Memory B cell (primary cell): ENCODE measurements around the gene OSBPL6.
A peak's percentile ranks its signal among the peaks of the same experiment; 100 is the strongest.
"Not testable (repeated sequence)": the region's sequence is repeated elsewhere in the genome, so short reads cannot be mapped to it uniquely, and the experiment has no call there.

Source experiments
- ATAC-seq: fragments of 150-1000 bp; cut with Tn5 transposase; 2 replicates; pipeline ENCODE4 v1.10.0; 2021; ENCODE audit warnings: low read depth, mild to moderate bottlenecking, moderate library complexity
- DNase-seq, 2 donors: peaks; one replicate each; pipeline ENCODE4 v3.0.0; 2022; ENCODE audit warnings: low spot score in 2 of 2
- H3K27ac Mint-ChIP-seq: one replicate; pipeline ENCODE4 v1.8.0; 2022; ENCODE audit warnings: mild to moderate bottlenecking, moderate library complexity, mixed read lengths
- H3K27me3 Mint-ChIP-seq: one replicate; pipeline ENCODE4 v1.8.0; 2022; ENCODE audit warnings: mixed read lengths
- H3K36me3 Mint-ChIP-seq: one replicate; pipeline ENCODE4 v1.8.0; 2022; ENCODE audit warnings: mild to moderate bottlenecking, mixed read lengths
- H3K4me1 Mint-ChIP-seq: one replicate; pipeline ENCODE4 v1.8.0; 2022; ENCODE audit warnings: mixed read lengths
- H3K4me3 Mint-ChIP-seq: one replicate; pipeline ENCODE4 v1.8.0; 2022; ENCODE audit warnings: mild to moderate bottlenecking, moderate library complexity, mixed read lengths
- H3K9me3 Mint-ChIP-seq: one replicate; pipeline ENCODE4 v1.8.0; 2022; ENCODE audit warnings: mixed read lengths

OSBPL6 gene

DNA sequence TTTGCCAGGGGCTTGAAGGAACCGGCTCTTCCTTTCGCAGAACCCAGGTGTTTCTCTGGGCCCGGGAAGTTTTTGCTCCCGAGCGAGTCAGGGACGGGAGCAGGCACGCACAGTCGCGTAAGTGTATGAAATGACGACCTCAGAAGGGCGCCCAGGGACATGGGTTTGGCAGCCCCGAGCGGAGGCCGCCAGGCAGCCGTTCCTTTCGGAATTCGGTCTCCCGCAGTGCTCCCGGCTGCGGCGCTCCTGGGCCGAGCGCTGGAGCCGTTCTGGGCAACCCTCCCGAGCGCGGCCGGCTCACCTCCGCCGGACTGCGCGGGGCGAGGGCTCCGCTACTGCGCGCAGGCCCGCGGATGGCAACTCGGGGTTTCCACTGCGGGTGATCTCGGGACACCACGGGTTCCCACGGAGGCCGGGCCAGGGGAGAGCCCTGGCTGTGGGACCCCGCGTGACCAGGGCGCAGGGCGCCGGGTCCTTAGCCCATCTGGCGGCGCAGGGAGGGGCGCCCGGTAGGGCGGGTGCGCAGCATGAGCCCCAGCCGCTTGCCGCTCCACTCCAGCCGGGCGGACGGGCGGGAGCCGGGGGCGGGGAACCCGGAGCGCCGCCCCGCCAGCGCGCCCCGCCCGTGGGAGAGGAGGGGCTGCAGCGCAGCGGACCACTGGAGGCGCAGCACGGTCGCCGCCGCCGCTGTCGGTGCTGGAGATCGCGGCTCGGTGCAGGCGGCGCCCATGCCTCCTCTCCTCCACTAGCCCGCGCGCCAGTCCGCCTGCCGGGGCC, at the start of gene OSBPL6:
TSS of gene OSBPL6 (plus strand) at position 690 of the 777 bp plus-strand sequence. CDS start 111,673 bp downstream, outside the sequence.
- Mint-ChIP-seq H3K36me3 (no peaks in the 10 kb centered on the region), H3K27ac (no peak within 1 kb of the TSS), H3K4me1 (peaks cover 12% of the 10 kb centered on the region), H3K4me3 (peak within 1 kb of the TSS; percentile 70), H3K9me3 (no peaks in the 10 kb centered on the region), H3K27me3 (peaks cover 17% of the 10 kb centered on the region)
- DNase-seq (peak; percentile 35 to 37), ATAC-seq (peak; percentile 86)

DNA sequence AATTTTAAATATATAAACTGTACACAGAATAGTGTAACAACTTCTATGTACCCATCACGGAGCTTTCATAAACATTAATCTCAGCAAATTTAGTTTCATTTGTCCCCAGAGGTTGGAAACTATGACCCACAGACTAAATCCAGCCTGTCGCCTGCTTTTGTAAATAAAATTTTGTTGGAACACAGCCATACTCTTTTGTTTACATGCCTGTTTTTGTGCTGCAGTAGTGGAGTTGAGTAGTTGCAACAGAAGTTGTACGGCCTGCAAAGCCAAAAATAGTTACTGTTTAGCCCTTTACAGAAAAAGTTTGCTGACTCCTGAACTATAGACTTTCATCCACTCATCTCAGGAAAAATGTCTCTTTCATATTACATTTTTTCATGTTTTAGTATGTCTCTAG, 42.3 kb upstream of the OSBPL6 start:
- no peak for ATAC-seq

DNA sequence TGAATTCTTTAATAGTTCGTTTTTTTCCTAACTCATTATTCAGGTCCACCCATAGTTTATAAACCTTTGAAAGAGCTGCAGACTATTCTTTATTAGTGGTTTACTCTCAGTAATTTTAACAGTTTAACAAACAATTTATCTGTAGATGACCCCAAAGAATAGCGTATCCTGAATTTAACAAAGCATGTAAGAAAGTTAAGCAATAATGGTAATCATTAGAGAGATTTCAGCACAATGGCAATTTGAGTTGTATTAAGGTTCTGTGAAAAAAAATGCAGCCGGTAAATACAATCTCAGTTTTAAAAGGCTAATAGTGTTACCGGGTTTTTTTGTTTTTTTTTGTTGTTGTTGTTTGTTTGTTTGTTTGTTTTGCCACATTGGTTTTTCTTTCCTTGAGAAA, 41.8 kb upstream of the OSBPL6 start:
- Mint-ChIP-seq H3K27me3 (peaks cover 14% of the 10 kb centered on the region), H3K4me3 (no peak overlapping the region), H3K36me3 (no peaks in the 10 kb centered on the region), H3K4me1 (no peaks in the 10 kb centered on the region), H3K9me3 (no peaks in the 10 kb centered on the region), H3K27ac (no peak overlapping the region)
- ATAC-seq: no peak
- no peak for DNase-seq

More for the DNA sequence above, 42.3 kb upstream of the OSBPL6 start:
- Mint-ChIP-seq H3K36me3 (no peaks in the 10 kb centered on the region), H3K4me1 (no peaks in the 10 kb centered on the region), H3K27me3 (peaks cover 14% of the 10 kb centered on the region), H3K27ac (no peak overlapping the region), H3K9me3 (no peaks in the 10 kb centered on the region), H3K4me3 (no peak overlapping the region)
- no peak for DNase-seq

DNA sequence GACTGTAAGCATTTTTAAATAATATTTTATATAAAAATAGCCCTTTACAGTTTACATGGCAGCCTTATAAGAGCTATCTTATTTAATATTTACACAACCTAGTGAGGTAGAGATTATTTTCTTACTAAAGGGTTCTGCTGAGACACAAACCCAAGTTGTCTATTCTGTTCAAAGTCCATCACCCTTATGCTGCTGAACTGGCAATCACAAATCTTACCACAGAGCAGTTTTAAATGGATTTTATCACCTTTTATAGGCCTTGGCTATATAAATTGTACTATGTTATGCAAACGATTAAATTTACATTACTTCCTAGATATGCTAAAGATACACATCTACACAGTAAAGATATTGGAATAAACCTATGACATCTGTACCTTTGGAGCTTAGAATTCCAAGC, 41.3 kb upstream of the OSBPL6 start:
- H3K4me3 Mint-ChIP-seq: no peak overlapping the region
- no peaks in the 10 kb centered on the region for H3K4me1 Mint-ChIP-seq
- no peaks in the 10 kb centered on the region for H3K36me3 Mint-ChIP-seq
- ATAC-seq (no peak), DNase-seq (no peak)
- no peaks in the 10 kb centered on the region for H3K9me3 Mint-ChIP-seq
- H3K27me3 Mint-ChIP-seq: peaks cover 14% of the 10 kb centered on the region
- no peak overlapping the region for H3K27ac Mint-ChIP-seq

DNA sequence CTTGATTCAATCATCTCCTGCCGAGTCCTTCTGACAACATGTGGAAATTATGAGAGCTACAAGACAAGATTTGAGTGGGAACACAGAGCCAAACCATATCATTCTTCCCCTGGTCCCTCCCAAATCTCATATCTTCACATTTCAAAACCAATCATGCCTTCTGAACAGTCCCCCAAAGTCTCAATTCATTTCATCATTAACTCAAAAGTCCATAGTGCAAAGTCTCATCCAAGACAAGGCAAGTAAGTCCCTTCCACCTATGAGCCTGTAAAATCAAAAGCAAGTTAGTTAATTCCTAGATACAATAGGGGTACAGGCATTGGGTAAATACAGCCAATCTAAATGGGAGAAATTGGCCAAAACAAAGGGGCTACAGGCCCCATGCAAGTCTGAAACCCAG, 40.4 kb upstream of the OSBPL6 start:
- peaks cover 17% of the 10 kb centered on the region for H3K27me3 Mint-ChIP-seq
- not testable (repeated sequence) for ATAC-seq, H3K36me3 Mint-ChIP-seq, H3K9me3 Mint-ChIP-seq, H3K4me3 Mint-ChIP-seq, DNase-seq, H3K4me1 Mint-ChIP-seq, H3K27ac Mint-ChIP-seq

DNA sequence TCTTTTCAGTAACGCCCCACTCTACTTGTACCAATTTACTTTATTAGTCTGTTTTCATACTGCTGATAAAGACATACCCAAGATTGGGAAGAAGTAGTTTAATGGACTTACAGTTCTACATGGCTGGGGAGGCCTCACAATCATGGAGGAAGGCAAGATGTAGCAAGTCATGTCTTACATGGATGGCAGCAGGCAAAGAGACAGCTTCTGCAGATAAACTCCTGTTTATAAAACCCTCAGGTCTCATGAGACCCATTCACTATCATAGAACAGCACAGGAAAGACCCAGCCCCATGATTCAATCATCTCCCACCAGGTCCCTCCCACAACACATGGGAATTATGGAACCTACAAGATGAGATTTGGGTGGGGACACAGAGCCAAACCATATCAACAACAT, 38.8 kb upstream of the OSBPL6 start:
- no peaks in the 10 kb centered on the region for H3K36me3 Mint-ChIP-seq
- DNase-seq (no peak), ATAC-seq (no peak)
- H3K27ac Mint-ChIP-seq: no peak overlapping the region
- H3K9me3 Mint-ChIP-seq: no peaks in the 10 kb centered on the region
- H3K4me3 Mint-ChIP-seq: no peak overlapping the region
- no peaks in the 10 kb centered on the region for H3K4me1 Mint-ChIP-seq
- peaks cover 11% of the 10 kb centered on the region for H3K27me3 Mint-ChIP-seq

DNA sequence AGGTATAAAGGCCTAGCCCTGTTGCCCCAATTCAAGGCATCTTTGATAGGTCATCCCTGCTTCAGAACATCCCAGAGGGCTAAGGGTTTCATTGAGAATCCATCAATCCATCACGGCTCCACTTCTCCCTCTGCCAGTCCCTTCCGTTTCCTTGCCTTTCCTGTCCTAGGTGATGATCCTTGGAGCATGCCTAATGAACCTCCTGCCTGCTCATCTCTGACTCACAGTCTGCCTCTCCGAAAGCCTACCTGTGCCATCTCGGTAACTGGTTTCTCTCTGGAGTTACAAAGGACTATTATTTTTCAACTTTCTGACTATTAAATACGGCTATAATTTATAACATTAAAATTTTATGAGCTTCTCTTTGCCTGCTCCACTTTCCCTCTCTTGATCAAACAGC, 36.7 kb upstream of the OSBPL6 start:
- Mint-ChIP-seq H3K4me1 (no peaks in the 10 kb centered on the region), H3K9me3 (no peaks in the 10 kb centered on the region), H3K27ac (no peak overlapping the region), H3K4me3 (no peak overlapping the region), H3K27me3 (peaks cover 11% of the 10 kb centered on the region), H3K36me3 (no peaks in the 10 kb centered on the region)
- ATAC-seq: no peak
- DNase-seq: no peak

DNA sequence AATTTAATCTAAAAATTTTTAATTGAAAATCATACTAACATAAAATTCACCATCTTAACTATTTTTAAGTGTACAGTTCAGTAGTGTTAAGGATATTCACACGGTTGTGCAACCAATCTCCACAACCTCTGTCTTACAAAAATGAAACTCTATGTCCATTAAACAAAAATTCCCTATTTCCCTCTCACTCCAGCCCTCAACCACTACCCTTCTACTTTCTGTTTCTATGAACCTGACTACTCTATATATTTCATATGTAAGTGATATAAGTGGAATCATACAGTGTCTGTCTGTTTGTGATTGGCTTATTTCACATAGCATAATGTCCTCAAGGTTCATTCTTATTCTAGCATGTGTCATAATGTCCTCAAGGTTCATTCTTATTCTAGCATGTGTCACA, 34.3 kb upstream of the OSBPL6 start:
- no peak overlapping the region for H3K4me3 Mint-ChIP-seq
- DNase-seq (no peak), ATAC-seq (no peak)
- peaks cover 9% of the 10 kb centered on the region for H3K27me3 Mint-ChIP-seq
- H3K36me3 Mint-ChIP-seq: no peaks in the 10 kb centered on the region
- H3K4me1 Mint-ChIP-seq: peaks cover 3% of the 10 kb centered on the region
- no peaks in the 10 kb centered on the region for H3K9me3 Mint-ChIP-seq
- no peak overlapping the region for H3K27ac Mint-ChIP-seq

DNA sequence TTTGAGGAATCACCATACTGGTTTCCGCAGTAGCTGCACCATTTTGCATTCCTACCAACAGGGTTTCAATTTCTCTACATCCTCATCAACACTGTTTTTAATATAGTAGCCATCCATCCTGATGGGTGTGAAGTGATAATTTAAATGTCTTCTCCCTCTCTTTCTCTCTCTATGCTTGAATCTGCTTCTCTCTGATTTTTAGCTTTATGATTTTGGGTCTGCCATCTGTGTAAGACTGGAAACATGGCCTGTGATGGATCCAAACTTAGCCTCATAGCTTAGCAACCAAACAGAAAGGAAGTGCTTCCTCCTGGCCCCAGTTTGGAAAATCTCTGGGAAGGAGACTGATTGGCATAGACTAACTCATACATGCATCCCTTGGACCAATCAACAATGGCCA, 33.7 kb upstream of the OSBPL6 start:
- DNase-seq (no peak), ATAC-seq (no peak)
- no peak overlapping the region for H3K4me3 Mint-ChIP-seq
- no peak overlapping the region for H3K27ac Mint-ChIP-seq
- peaks cover 3% of the 10 kb centered on the region for H3K4me1 Mint-ChIP-seq
- peaks cover 9% of the 10 kb centered on the region for H3K27me3 Mint-ChIP-seq
- no peaks in the 10 kb centered on the region for H3K36me3 Mint-ChIP-seq
- H3K9me3 Mint-ChIP-seq: no peaks in the 10 kb centered on the region

DNA sequence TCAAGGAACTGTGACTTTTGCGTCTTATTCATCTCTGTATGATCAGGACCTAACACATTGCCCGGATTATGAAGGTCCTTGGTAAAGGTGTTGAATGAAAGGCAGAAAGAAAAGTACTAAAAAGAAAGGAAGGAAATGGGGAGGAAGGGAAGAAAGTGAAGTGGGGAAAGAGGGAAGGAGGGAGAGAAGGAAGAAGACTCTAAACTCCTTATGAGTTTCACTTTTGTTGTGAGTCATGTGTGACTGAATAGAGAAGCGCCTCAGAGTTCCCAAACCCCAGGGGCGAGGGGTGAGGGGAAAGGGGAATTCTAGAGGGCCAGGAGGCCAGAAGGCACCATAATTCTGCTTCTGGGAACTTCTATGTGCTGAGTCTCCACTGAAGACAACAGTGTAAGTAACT, 30.9 kb upstream of the OSBPL6 start:
- H3K9me3 Mint-ChIP-seq: no peaks in the 10 kb centered on the region
- ATAC-seq (no peak), DNase-seq (no peak)
- peaks cover 3% of the 10 kb centered on the region for H3K4me1 Mint-ChIP-seq
- no peak overlapping the region for H3K4me3 Mint-ChIP-seq
- peaks cover 6% of the 10 kb centered on the region for H3K27me3 Mint-ChIP-seq
- no peaks in the 10 kb centered on the region for H3K36me3 Mint-ChIP-seq
- no peak overlapping the region for H3K27ac Mint-ChIP-seq

DNA sequence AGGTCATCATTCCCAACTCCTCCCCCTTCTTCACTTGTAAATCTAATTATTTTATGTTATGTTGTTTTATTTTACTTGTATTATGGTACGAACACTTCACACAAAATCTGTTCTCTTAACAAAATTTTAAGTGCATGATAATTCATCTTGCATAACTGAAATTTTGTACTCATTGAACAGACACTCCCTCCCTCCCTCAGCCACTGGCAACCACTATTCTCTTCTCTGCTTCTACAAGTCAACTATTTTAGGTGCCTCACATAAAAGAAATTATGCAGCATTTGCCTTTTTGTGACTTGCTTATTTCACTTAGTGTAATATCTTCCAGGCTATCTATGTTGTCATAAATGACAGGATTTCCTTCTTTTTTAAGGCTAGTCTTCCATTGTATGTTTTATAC, 30.4 kb upstream of the OSBPL6 start:
- H3K9me3 Mint-ChIP-seq: no peaks in the 10 kb centered on the region
- H3K27me3 Mint-ChIP-seq: peaks cover 6% of the 10 kb centered on the region
- no peak for ATAC-seq
- H3K4me1 Mint-ChIP-seq: peaks cover 3% of the 10 kb centered on the region
- no peak overlapping the region for H3K27ac Mint-ChIP-seq
- H3K36me3 Mint-ChIP-seq: no peaks in the 10 kb centered on the region
- no peak overlapping the region for H3K4me3 Mint-ChIP-seq
- DNase-seq: no peak

DNA sequence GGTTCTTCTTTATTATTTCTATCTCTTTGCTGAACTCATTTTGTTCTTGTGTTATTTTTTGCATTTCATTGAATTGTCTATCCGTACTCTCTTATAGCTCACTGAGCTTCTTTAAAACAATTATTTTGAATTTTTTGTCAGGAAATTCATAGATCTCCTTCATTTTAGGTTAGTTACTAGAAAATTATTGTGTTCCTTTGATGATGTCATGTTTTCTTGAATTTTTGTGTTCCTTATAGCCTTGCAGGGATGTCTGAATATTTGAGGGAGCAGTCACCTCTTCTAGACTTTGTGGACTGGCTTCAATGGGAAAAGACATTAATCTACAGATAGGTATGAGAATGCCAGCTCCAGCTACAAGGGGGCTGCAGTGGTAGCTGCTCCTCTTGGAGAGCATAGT, 20.7 kb upstream of the OSBPL6 start:
- Mint-ChIP-seq H3K36me3 (no peaks in the 10 kb centered on the region), H3K4me3 (no peak overlapping the region), H3K27ac (no peak overlapping the region), H3K4me1 (no peaks in the 10 kb centered on the region), H3K27me3 (peaks cover 5% of the 10 kb centered on the region), H3K9me3 (peaks cover 4% of the 10 kb centered on the region)
- ATAC-seq (no peak), DNase-seq (no peak)

DNA sequence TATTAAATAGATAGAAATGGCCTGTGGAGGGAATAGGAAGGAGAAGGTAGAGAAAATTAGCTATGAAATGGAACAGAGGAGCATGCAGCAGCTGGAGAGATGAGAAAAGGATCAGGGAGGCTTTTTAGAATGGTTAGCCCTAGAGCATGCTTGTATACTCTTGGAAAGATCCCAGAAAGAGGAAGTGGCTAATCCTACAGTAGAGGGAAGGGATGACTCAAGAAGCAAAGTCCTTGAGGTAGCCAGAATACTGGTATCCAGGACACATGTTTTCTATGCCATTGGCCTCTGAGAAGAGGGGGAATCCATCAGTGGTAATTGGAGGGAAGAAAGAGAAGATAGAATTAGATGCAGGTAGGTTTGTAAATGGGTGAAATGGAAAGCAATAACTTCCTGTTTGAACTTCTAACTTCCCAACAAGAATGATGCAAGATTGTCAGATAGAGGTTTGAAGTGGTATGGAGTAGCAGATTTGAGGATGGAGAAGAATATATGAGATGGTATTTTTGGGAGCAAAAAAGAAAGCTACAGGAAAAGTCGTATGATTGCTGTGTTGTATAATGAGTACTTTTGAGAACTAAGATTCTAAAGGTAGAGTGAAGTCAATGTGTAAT, 17.1 kb upstream of the OSBPL6 start:
- Mint-ChIP-seq H3K27me3 (peaks cover 6% of the 10 kb centered on the region), H3K4me1 (no peaks in the 10 kb centered on the region), H3K4me3 (no peak overlapping the region), H3K36me3 (no peaks in the 10 kb centered on the region), H3K9me3 (peaks cover 2% of the 10 kb centered on the region), H3K27ac (no peak overlapping the region)
- no peak for ATAC-seq
- DNase-seq: no peak

DNA sequence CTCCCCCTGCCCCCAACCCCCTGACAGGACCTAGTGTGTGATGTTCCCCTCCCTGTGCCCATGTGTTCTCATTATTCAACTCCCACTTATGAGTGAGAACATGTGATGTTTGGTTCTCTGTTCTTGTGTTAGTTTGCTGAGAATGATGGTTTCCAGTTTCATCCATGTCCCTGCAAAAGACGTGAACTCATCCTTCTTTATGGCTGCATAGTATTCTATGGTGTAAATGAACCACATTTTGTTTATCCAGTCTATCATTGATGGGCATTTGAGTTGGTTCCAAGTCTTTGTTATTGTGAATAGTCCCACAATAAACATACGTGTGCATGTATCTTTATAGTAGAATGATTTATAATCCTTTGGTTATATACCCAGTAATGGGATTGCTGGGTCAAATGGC, 13.7 kb upstream of the OSBPL6 start:
- DNase-seq, H3K4me3 Mint-ChIP-seq, ATAC-seq, H3K9me3 Mint-ChIP-seq, H3K27ac Mint-ChIP-seq, H3K27me3 Mint-ChIP-seq, H3K36me3 Mint-ChIP-seq, H3K4me1 Mint-ChIP-seq: not testable (repeated sequence)

DNA sequence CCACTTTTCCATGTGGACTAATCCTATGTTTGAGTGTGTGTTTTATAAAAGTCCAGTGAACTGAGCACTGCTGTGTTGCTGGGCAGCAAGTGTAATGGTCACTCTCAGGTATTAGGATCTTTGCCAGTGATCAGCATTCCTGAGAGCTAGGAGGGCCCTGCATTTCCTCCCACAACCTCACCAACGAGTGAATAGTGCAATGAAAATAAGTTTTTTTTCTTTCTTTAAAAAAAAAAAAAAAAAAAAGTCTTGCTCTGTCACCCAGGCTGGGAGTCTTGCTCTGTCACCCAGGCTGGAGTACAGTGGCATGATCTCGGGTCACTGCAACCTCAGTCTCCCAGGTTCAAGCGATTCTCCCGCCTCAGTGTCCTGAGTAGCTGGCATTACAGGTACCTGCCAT, 6.5 kb upstream of the OSBPL6 start:
- no peak for ATAC-seq
- Mint-ChIP-seq H3K9me3 (peaks cover 1% of the 10 kb centered on the region), H3K27ac (no peak overlapping the region), H3K4me1 (peaks cover 5% of the 10 kb centered on the region), H3K36me3 (no peaks in the 10 kb centered on the region), H3K4me3 (no peak overlapping the region), H3K27me3 (peaks cover 5% of the 10 kb centered on the region)
- no peak for DNase-seq
